Pancreas (tissue), 10 donors: ENCODE results near the gene GPR137. TPM values are rescaled to one million over a fixed set of nuclear protein-coding genes. Genes with fewer than 3 reads are reported as not detected.

Experiments
- ATAC-seq, 4 donors: fragments of 200-7000 bp; cut with Tn5 transposase; one replicate each; pipeline versions ENCODE4 v1.8.0 to v1.9.1; 2020; ENCODE audit warnings: mild to moderate bottlenecking in 4 of 4, moderate library complexity in 4 of 4
- DNase-seq, 6 donors: peaks; one replicate each; pipeline ENCODE4 v3.0.0-alpha.2; 2020
- FAIRE-seq: peaks from 2 replicates; lab custom pipeline; 2012; peaks lifted over from hg19 to GRCh38; lab: Jason Lieb, UNC
- H3K27ac ChIP-seq, 4 donors: fragments of 200-600 bp; sonication (generic); 1 replicate in 3 of 4; 2 replicates in 1 of 4; pipeline versions ENCODE4 v1.5.0 to v1.8.0; 2020
- H3K27me3 ChIP-seq, 4 donors: fragments of 200-600 bp; one replicate each; pipeline ENCODE4 v1.8.0; 2021
- H3K36me3 ChIP-seq, 3 donors: fragments of 200-600 bp; sonication (generic) in 1 of 3; one replicate each; pipeline versions ENCODE4 v1.5.0 to v1.8.0; 2020 to 2021
- H3K4me1 ChIP-seq, 3 donors: fragments of 200-600 bp; one replicate each; pipeline ENCODE4 v1.8.0; 2021
- H3K4me3 ChIP-seq, 4 donors: fragments of 200-600 bp; sonication (generic) in 2 of 4; one replicate each; pipeline versions ENCODE4 v1.5.0 to v1.8.0; 2020 to 2021
- H3K9me3 ChIP-seq, 4 donors: fragments of 200-600 bp; one replicate each; pipeline ENCODE4 v1.8.0; 2021
- CTCF ChIP-seq, 4 donors: fragments of 200-600 bp; sonication (generic) in 3 of 4; IDR thresholded peaks; one replicate each; pipeline versions ENCODE4 v1.5.0 to v1.8.0; 2021; ENCODE audit warnings: antibody characterized with exemption in 4 of 4
- WGBS, 2 donors: extraction: QIAGEN DNeasy Blood & Tissue Kit; methylation state at CpG; one replicate each; pipeline ENCODE4 v1.1.7; 2013; 5-methylcytosine and 5-hydroxymethylcytosine counted together
- intact Hi-C, 3 donors: fragments of 100-400 bp; cut with DNase I; formaldehyde crosslinking; loops; one replicate each; pipeline versions ENCODE4 v1.11.1 to v1.14.2; 2022
- polyA plus RNA-seq, 2 donors: library from polyadenylated mRNA; stranded (reverse); fragments of 200-250 nt; gene quantifications; one replicate each; pipeline ENCODE4 v1.2.3, GENCODE V29; 2013
- total RNA-seq, 6 donors: library from RNA; stranded (reverse); fragmentation: NEBNext Ultra II Directional in 4 of 6; extraction: Animal tissue kit (Norgen Biotek cat#: 25700) in 4 of 6; gene quantifications; one replicate each; pipeline versions ENCODE4 v1.2.1 to v1.2.4, GENCODE V29; 2021 to 2023
- donor health status: healthy with polysubstance abuse.
- donor health status: DM: no; HTN: no; CAD: no; lungs with moderate emphysema.
- donor health status: DM: no; HTN: no; CAD: no.
- donor health status: control.
- donor health status: control.
- donor health status: Bipolar disorder and iron deficiency.
- donor health status: DM: yes; HTN: yes; CAD: no.
- donor health status: DM: no; HTN: no; CAD: no.
- donor health status: DM: no; HTN: no; CAD: no.
- donor health status: DM: yes; HTN: yes; CAD: no.

GPR137 gene
- total and polyA plus RNA-seq, 8 donors = 7.1 to 27.9 (median 14.0) TPM

GRCh38 chr11:64334764-64335735 lies 49.4 kb downstream of the GPR137 start:
- ATAC-seq = peak; percentile 58 to 87 (median 80)
- no peak for FAIRE-seq
- H3K27me3 ChIP-seq = no peaks in the 10 kb centered on the region
- no peaks in the 10 kb centered on the region for H3K9me3 ChIP-seq
- intact Hi-C loops = no loop called here
- DNase-seq = peak in 4 of 6 donors; percentile 42 to 77 (median 54)
- peak overlapping the region in 2 of 4 donors; percentile 3 to 9 for H3K27ac ChIP-seq
- no peak overlapping the region for H3K4me3 ChIP-seq
- no peak for TF ChIP-seq CTCF (IDR thresholded peaks at IDR 0.05)
- peaks cover 4 to 8% (median 6%) of the 10 kb centered on the region in 3 donors for H3K4me1 ChIP-seq
- WGBS, 2 donors = 53 to 57% methylated on average over 13 of the region's 13 CpGs
- H3K36me3 ChIP-seq = no peaks in the 10 kb centered on the region

GRCh38 chr11:64337538-64338249 lies 52.0 kb downstream of the GPR137 start:
- no peak for DNase-seq
- no peaks in the 10 kb centered on the region for H3K36me3 ChIP-seq
- no peaks in the 10 kb centered on the region for H3K9me3 ChIP-seq
- FAIRE-seq = no peak
- intact Hi-C loops = no loop called here
- no peaks in the 10 kb centered on the region for H3K27me3 ChIP-seq
- H3K4me3 ChIP-seq = no peak overlapping the region
- no peak overlapping the region for H3K27ac ChIP-seq
- no peak for TF ChIP-seq CTCF (IDR thresholded peaks at IDR 0.05)
- H3K4me1 ChIP-seq = peaks cover 0 to 4% (median 3%) of the 10 kb centered on the region in 3 donors
- no peak for ATAC-seq
- WGBS, 2 donors = 64 to 65% methylated on average over 8 of the region's 8 CpGs

GRCh38 chr11:64338716-64339115 lies 53.1 kb downstream of the GPR137 start:
- Histone ChIP-seq H3K9me3 (no peaks in the 10 kb centered on the region), H3K27me3 (no peaks in the 10 kb centered on the region), H3K36me3 (no peaks in the 10 kb centered on the region), H3K4me1 (peaks cover 0 to 4% (median 3%) of the 10 kb centered on the region in 3 donors), H3K27ac (no peak overlapping the region), H3K4me3 (no peak overlapping the region)
- intact Hi-C loops = no loop called here
- no peak for DNase-seq
- TF ChIP-seq CTCF (IDR thresholded peaks at IDR 0.05) = no peak
- WGBS, 2 donors = 87 to 88% methylated on average over 8 of the region's 8 CpGs
- no peak for ATAC-seq
- FAIRE-seq = no peak

Other genes starting within 250 kb of the GPR137 start
- gene FLRT1, start 249.9 kb upstream of the GPR137 start, total RNA-seq = under 1 TPM; 0.04 to 0.31 (median 0.15) TPM
- gene FLRT1, start 249.9 kb upstream of the GPR137 start, polyA plus RNA-seq = under 1 TPM; 0.27 to 0.87 TPM
- gene MACROD1, start 119.7 kb upstream of the GPR137 start, total RNA-seq = 10 to 100 TPM; 26.0 to 37.8 (median 30.3) TPM
- gene MACROD1, start 119.7 kb upstream of the GPR137 start, polyA plus RNA-seq = 100 to 1,000 TPM in 1 of 2 donors, 10 to 100 TPM in 1; 85.1 to 126 TPM
- 10 to 100 TPM; 23.7 to 73.0 (median 39.3) TPM for gene STIP1, start 99.7 kb upstream of the GPR137 start, total RNA-seq
- gene STIP1, start 99.7 kb upstream of the GPR137 start, polyA plus RNA-seq = 10 to 100 TPM; 34.2 to 37.6 TPM
- 10 to 100 TPM in 2 of 6 donors, 1 to 10 TPM in 4; 1.9 to 16.3 (median 6.3) TPM for gene FERMT3, start 79.1 kb upstream of the GPR137 start, total RNA-seq
- 10 to 100 TPM in 1 of 2 donors, 1 to 10 TPM in 1; 9.7 to 12.6 TPM for gene FERMT3, start 79.1 kb upstream of the GPR137 start, polyA plus RNA-seq
- 10 to 100 TPM; 18.6 to 33.1 (median 25.8) TPM for gene TRPT1, start 59.7 kb upstream of the GPR137 start, total RNA-seq
- 10 to 100 TPM; 74.6 to 78.7 TPM for gene TRPT1, start 59.7 kb upstream of the GPR137 start, polyA plus RNA-seq
- 10 to 100 TPM; 32.6 to 46.0 (median 38.4) TPM for gene NUDT22, start 59.6 kb upstream of the GPR137 start, total RNA-seq
- 100 to 1,000 TPM in 1 of 2 donors, 10 to 100 TPM in 1; 69.7 to 115 TPM for gene NUDT22, start 59.6 kb upstream of the GPR137 start, polyA plus RNA-seq
- 10 to 100 TPM; 28.1 to 39.1 (median 33.0) TPM for gene DNAJC4, start 55.3 kb upstream of the GPR137 start, total RNA-seq
- 100 to 1,000 TPM in 1 of 2 donors, 10 to 100 TPM in 1; 92.9 to 125 TPM for gene DNAJC4, start 55.3 kb upstream of the GPR137 start, polyA plus RNA-seq
- gene VEGFB, start 51.3 kb upstream of the GPR137 start, total RNA-seq = 10 to 100 TPM; 54.1 to 87.1 (median 62.2) TPM
- 100 to 1,000 TPM in 1 of 2 donors, 10 to 100 TPM in 1; 61.2 to 115 TPM for gene VEGFB, start 51.3 kb upstream of the GPR137 start, polyA plus RNA-seq
- gene FKBP2, start 44.8 kb upstream of the GPR137 start, total RNA-seq = 10 to 100 TPM; 37.8 to 64.1 (median 45.6) TPM
- 100 to 1,000 TPM; 307 to 344 TPM for gene FKBP2, start 44.8 kb upstream of the GPR137 start, polyA plus RNA-seq
- gene PPP1R14B, start 38.9 kb upstream of the GPR137 start, total RNA-seq = 100 to 1,000 TPM; 106 to 177 (median 119) TPM
- gene PPP1R14B, start 38.9 kb upstream of the GPR137 start, polyA plus RNA-seq = 100 to 1,000 TPM in 1 of 2 donors, 10 to 100 TPM in 1; 81.6 to 180 TPM
- 10 to 100 TPM in 1 of 6 donors, 1 to 10 TPM in 5; 5.7 to 13.1 (median 6.9) TPM for gene PLCB3, start 34.3 kb upstream of the GPR137 start, total RNA-seq
- 10 to 100 TPM in 1 of 2 donors, 1 to 10 TPM in 1; 6.5 to 11.8 TPM for gene PLCB3, start 34.3 kb upstream of the GPR137 start, polyA plus RNA-seq
- 10 to 100 TPM; 21.5 to 28.2 (median 23.6) TPM for gene BAD, start 1.2 kb upstream of the GPR137 start, total RNA-seq
- 10 to 100 TPM; 48.6 to 66.3 TPM for gene BAD, start 1.2 kb upstream of the GPR137 start, polyA plus RNA-seq
- not detected for gene KCNK4, start 5.5 kb downstream of the GPR137 start, total RNA-seq
- gene KCNK4, start 5.5 kb downstream of the GPR137 start, polyA plus RNA-seq = not detected
- under 1 TPM in 1 of 6 donors, not detected in 5; 0.51 TPM for gene CATSPERZ, start 14.5 kb downstream of the GPR137 start, total RNA-seq
- 1 to 10 TPM in 1 of 2 donors, under 1 TPM in 1; 0.27 to 1.5 TPM for gene CATSPERZ, start 14.5 kb downstream of the GPR137 start, polyA plus RNA-seq
- 10 to 100 TPM; 28.0 to 50.7 (median 37.9) TPM for gene ESRRA, start 19.7 kb downstream of the GPR137 start, total RNA-seq
- gene ESRRA, start 19.7 kb downstream of the GPR137 start, polyA plus RNA-seq = 10 to 100 TPM; 61.0 to 62.3 TPM
- 10 to 100 TPM; 53.3 to 85.0 (median 65.6) TPM for gene TRMT112, start 31.7 kb downstream of the GPR137 start, total RNA-seq
- gene TRMT112, start 31.7 kb downstream of the GPR137 start, polyA plus RNA-seq = 100 to 1,000 TPM; 150 to 157 TPM
- gene PRDX5, start 32.3 kb downstream of the GPR137 start, total RNA-seq = 100 to 1,000 TPM in 1 of 6 donors, 10 to 100 TPM in 5; 59.0 to 102 (median 80.6) TPM
- gene PRDX5, start 32.3 kb downstream of the GPR137 start, polyA plus RNA-seq = 100 to 1,000 TPM; 204 to 245 TPM
- 10 to 100 TPM in 1 of 6 donors, 1 to 10 TPM in 5; 3.0 to 11.2 (median 4.7) TPM for gene CCDC88B, start 54.4 kb downstream of the GPR137 start, total RNA-seq
- gene CCDC88B, start 54.4 kb downstream of the GPR137 start, polyA plus RNA-seq = 10 to 100 TPM; 31.0 to 50.0 TPM
- 10 to 100 TPM in 2 of 6 donors, 1 to 10 TPM in 4; 7.4 to 16.3 (median 9.0) TPM for gene RPS6KA4, start 73.3 kb downstream of the GPR137 start, total RNA-seq
- gene RPS6KA4, start 73.3 kb downstream of the GPR137 start, polyA plus RNA-seq = 10 to 100 TPM; 15.4 to 18.8 TPM